Karpas-422 (cell line): Measurements from ENCODE around the gene B3GNT9. TPM values are rescaled to one million over a fixed set of nuclear protein-coding genes. Genes with fewer than 3 reads are reported as not detected.

Source experiments
- DNase-seq: peaks from one replicate; pipeline ENCODE4 v3.0.0-alpha.2; 2015
- H2AFZ ChIP-seq: fragments of 200-600 bp; sonication (generic); 2 replicates; pipeline ENCODE4 v1.6.1; 2014; ENCODE audit warnings: antibody characterized with exemption, low read length, mixed read lengths
- H3K27ac ChIP-seq: fragments of 200-600 bp; sonication (generic); 2 replicates; pipeline ENCODE4 v1.5.1; 2014; ENCODE audit warnings: mild to moderate bottlenecking, low read length, moderate library complexity
- H3K27me3 ChIP-seq: fragments of 200-600 bp; sonication (generic); 2 replicates; pipeline ENCODE4 v1.6.1; 2014; ENCODE audit warnings: low read length, mixed read lengths
- H3K36me3 ChIP-seq: fragments of 200-600 bp; sonication (generic); 2 replicates; pipeline ENCODE4 v1.6.1; 2014; ENCODE audit warnings: low read length, mixed read lengths; ENCODE audit not compliant: insufficient read depth
- H3K4me1 ChIP-seq: fragments of 200-600 bp; sonication (generic); 2 replicates; pipeline ENCODE4 v1.6.1; 2014; ENCODE audit warnings: mild to moderate bottlenecking, low read length, mixed read lengths
- H3K4me2 ChIP-seq: fragments of 200-600 bp; sonication (generic); 2 replicates; pipeline ENCODE4 v1.6.1; 2014; ENCODE audit warnings: low read length, low read depth, mild to moderate bottlenecking; ENCODE audit not compliant: poor library complexity, severe bottlenecking
- H3K4me3 ChIP-seq: fragments of 200-600 bp; sonication (generic); 2 replicates; pipeline ENCODE4 v1.5.1; 2014; ENCODE audit warnings: mild to moderate bottlenecking, antibody characterized with exemption, low read length, mixed read lengths
- H3K79me2 ChIP-seq: fragments of 200-600 bp; sonication (generic); 2 replicates; pipeline ENCODE4 v1.6.1; 2014; ENCODE audit warnings: mild to moderate bottlenecking, low read length, mixed read lengths
- H3K9ac ChIP-seq: fragments of 200-600 bp; sonication (generic); 2 replicates; pipeline ENCODE4 v1.6.0; 2014; ENCODE audit warnings: low read length
- H3K9me2 ChIP-seq: fragments of 200-600 bp; sonication (generic), shearing (Covaris generic); replicated peaks from 2 replicates; pipeline ENCODE4 v1.6.0; 2014; ENCODE audit warnings: mild to moderate bottlenecking, low read length, moderate library complexity; ENCODE audit not compliant: insufficient read depth
- H3K9me3 ChIP-seq: fragments of 300-700, 200-600 bp; sonication (generic); 2 replicates; pipeline ENCODE4 v1.6.1; 2014; ENCODE audit warnings: low read length, mixed read lengths
- H4K20me1 ChIP-seq: fragments of 200-600 bp; sonication (generic); 2 replicates; pipeline ENCODE4 v1.6.1; 2014; ENCODE audit warnings: mild to moderate bottlenecking, antibody characterized with exemption, low read length, low read depth; ENCODE audit not compliant: insufficient read depth
- total RNA-seq: library from RNA; depleted of rRNA; stranded (reverse); fragments of >200 nt; shearing (Covaris generic); gene quantifications from 2 replicates; pipeline ENCODE4 v1.2.3, GENCODE V29; 2014; ENCODE audit warnings: low replicate concordance

Gene B3GNT9
- total RNA-seq, 1 experiment from 2014 or later, result 1.4 TPM

DNA sequence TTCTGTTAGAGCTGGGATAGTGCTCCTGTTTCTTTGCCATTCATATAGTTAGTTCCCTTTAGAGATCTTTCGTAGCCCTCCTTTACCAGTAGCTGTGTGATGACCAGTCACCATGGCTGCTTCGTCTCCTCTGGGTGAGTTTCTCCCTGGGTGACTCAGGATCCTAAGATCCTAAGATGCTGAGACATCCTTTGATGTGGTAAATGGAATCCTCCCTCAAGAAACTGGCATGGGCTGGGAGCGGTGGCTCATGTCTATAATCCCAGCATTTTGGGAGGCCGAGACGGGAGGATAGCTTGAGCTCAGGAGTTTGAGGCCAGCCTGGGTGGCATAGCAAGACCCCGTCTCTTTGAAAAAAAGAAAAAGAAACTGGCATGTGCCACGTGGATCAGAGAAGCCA, 35.2 kb downstream of the B3GNT9 start:
- Histone ChIP-seq H3K4me1 (peaks cover 20% of the 10 kb centered on the region), H3K79me2 (peaks cover 70% of the 10 kb centered on the region), H3K9ac (no peak overlapping the region), H4K20me1 (no peaks in the 10 kb centered on the region), H2AFZ (no peak overlapping the region), H3K27ac (no peak overlapping the region), H3K9me3 (no peaks in the 10 kb centered on the region), H3K27me3 (no peaks in the 10 kb centered on the region), H3K36me3 (no peaks in the 10 kb centered on the region; the same call in 1 of the 2 replicates), H3K4me2 (no peak overlapping the region), H3K4me3 (no peak overlapping the region), H3K9me2 (no peaks in the 10 kb centered on the region)
- no peak for DNase-seq

DNA sequence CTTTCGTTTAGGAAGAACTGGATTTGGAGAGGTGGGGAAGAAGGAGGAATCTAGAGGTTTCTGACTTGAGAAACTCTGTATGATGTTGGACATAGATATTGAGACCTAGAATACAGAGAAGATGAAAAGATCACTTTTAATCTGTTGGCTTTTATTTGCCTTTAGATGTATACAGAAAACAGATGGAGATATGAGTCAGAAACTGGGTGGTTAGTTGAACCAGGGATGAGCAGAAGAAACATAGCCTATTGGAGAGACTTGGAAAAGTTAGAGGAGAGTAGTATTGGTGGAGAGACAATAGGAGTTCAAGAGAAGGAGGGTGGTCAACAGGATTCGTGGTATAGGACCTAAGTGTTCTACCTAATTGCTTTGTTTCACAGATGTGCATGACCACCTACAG, 36.0 kb downstream of the B3GNT9 start:
- Histone ChIP-seq H3K27ac (no peak overlapping the region), H3K36me3 (no peaks in the 10 kb centered on the region; the same call in 1 of the 2 replicates), H3K4me3 (no peak overlapping the region), H3K4me2 (no peak overlapping the region), H3K9ac (no peak overlapping the region), H3K79me2 (peaks cover 78% of the 10 kb centered on the region), H2AFZ (no peak overlapping the region), H3K27me3 (no peaks in the 10 kb centered on the region), H3K4me1 (peaks cover 13% of the 10 kb centered on the region), H3K9me2 (no peaks in the 10 kb centered on the region), H4K20me1 (no peaks in the 10 kb centered on the region), H3K9me3 (no peaks in the 10 kb centered on the region)
- no peak for DNase-seq

DNA sequence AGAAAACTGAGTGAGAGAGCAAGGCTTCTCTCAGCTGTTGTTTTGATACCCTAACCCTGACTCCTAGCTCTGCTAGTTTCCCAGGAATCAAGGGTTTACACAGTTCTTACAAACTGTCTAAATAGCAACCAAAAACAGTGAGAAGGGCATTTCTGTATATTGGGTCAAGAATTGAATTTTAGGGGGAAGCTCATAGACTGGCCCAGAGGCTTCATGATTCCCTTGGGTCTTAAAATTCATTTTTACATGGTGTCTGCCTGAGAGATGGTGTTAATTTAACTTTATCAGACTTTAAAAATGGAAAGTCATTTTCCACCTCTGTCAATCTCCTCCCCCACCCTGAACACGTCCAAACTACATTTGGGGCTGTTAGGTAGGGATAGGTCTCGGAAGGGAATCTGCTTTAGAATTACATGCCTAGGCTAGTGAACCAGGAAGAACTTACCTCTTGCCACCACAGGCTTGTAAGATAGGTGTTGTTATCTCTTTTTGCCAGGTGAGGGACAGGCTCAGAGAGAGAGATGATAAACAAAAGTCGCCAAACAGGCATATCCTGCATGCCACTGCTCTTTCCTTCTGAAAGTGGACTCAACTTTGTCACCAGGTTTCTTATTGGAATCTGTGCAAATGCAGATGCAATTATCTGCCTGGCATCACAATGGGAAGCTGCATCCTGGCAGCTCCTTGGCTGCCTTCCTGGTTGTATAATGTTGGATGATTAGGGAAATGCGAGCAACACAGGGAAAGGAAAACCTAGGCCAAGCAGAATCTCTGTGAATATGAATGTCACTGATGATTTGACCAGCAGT, 38.0 kb downstream of the B3GNT9 start:
- no peak overlapping the region for H2AFZ ChIP-seq
- H3K27ac ChIP-seq, result no peak overlapping the region
- H3K9ac ChIP-seq, result no peak overlapping the region
- H3K27me3 ChIP-seq, result no peaks in the 10 kb centered on the region
- no peak overlapping the region for H3K4me2 ChIP-seq
- no peaks in the 10 kb centered on the region for H3K9me3 ChIP-seq
- no peaks in the 10 kb centered on the region; the same call in 1 of the 2 replicates for H3K36me3 ChIP-seq
- no peaks in the 10 kb centered on the region for H4K20me1 ChIP-seq
- H3K4me3 ChIP-seq, result no peak overlapping the region
- H3K79me2 ChIP-seq, result peaks cover 73% of the 10 kb centered on the region
- H3K4me1 ChIP-seq, result peaks cover 20% of the 10 kb centered on the region
- no peak for DNase-seq
- H3K9me2 ChIP-seq, result no peaks in the 10 kb centered on the region

- H2AFZ ChIP-seq, result no peak overlapping the region
- no peaks in the 10 kb centered on the region for H4K20me1 ChIP-seq
- no peaks in the 10 kb centered on the region for H3K9me3 ChIP-seq
- H3K4me3 ChIP-seq, result no peak overlapping the region
- peaks cover 66% of the 10 kb centered on the region for H3K79me2 ChIP-seq
- H3K9me2 ChIP-seq, result no peaks in the 10 kb centered on the region
- no peaks in the 10 kb centered on the region for H3K27me3 ChIP-seq
- no peak overlapping the region for H3K9ac ChIP-seq
- no peaks in the 10 kb centered on the region; the same call in 1 of the 2 replicates for H3K36me3 ChIP-seq
- no peak for DNase-seq
- H3K4me2 ChIP-seq, result peak overlapping the region; percentile 82
- H3K27ac ChIP-seq, result no peak overlapping the region
- H3K4me1 ChIP-seq, result peaks cover 20% of the 10 kb centered on the region
Observed at GRCh38 chr16:67111951-67112444, 38.8 kb downstream of the B3GNT9 start.

- Histone ChIP-seq H3K27ac (no peak within 1 kb of the TSS), H2AFZ (peak within 1 kb of the TSS; percentile 99), H3K4me1 (peaks cover 20% of the 10 kb centered on the region), H3K4me2 (peak within 1 kb of the TSS; percentile 82), H3K27me3 (no peaks in the 10 kb centered on the region), H3K9me3 (no peaks in the 10 kb centered on the region), H3K4me3 (peak within 1 kb of the TSS; percentile 96), H3K9ac (peak within 1 kb of the TSS; percentile 89), H4K20me1 (no peaks in the 10 kb centered on the region), H3K36me3 (no peaks in the 10 kb centered on the region; the same call in 1 of the 2 replicates), H3K79me2 (peaks cover 42% of the 10 kb centered on the region), H3K9me2 (no peaks in the 10 kb centered on the region)
- peak; percentile 97 for DNase-seq
Observed at GRCh38 chr16:67109407-67110135, 41.2 kb downstream of the B3GNT9 start, which contains the start of gene PHAF1. TSS of gene PHAF1 (plus strand) at chr16:67109941. CDS start at chr16:67110176, 235 bp downstream.

- Histone ChIP-seq H3K36me3 (no peaks in the 10 kb centered on the region; the same call in 1 of the 2 replicates), H3K27ac (no peak overlapping the region), H2AFZ (peak overlapping the region; percentile 99), H3K4me3 (peak overlapping the region; percentile 96), H3K79me2 (peaks cover 38% of the 10 kb centered on the region), H3K27me3 (no peaks in the 10 kb centered on the region), H4K20me1 (no peaks in the 10 kb centered on the region), H3K9me2 (no peaks in the 10 kb centered on the region), H3K4me1 (peaks cover 20% of the 10 kb centered on the region), H3K4me2 (peak overlapping the region; percentile 82), H3K9ac (peak overlapping the region; percentile 77), H3K9me3 (no peaks in the 10 kb centered on the region)
- no peak for DNase-seq
Observed at GRCh38 chr16:67108931-67109406, 41.8 kb downstream of the B3GNT9 start.

- Histone ChIP-seq H3K27me3 (no peaks in the 10 kb centered on the region), H2AFZ (no peak overlapping the region), H3K4me3 (no peak overlapping the region), H3K27ac (no peak overlapping the region), H4K20me1 (no peaks in the 10 kb centered on the region), H3K36me3 (no peaks in the 10 kb centered on the region; the same call in 1 of the 2 replicates), H3K9ac (no peak overlapping the region), H3K9me3 (no peaks in the 10 kb centered on the region), H3K79me2 (peaks cover 35% of the 10 kb centered on the region), H3K4me1 (peaks cover 20% of the 10 kb centered on the region), H3K4me2 (no peak overlapping the region), H3K9me2 (no peaks in the 10 kb centered on the region)
- no peak for DNase-seq
Observed at GRCh38 chr16:67108489-67108888, 42.3 kb downstream of the B3GNT9 start.

DNA sequence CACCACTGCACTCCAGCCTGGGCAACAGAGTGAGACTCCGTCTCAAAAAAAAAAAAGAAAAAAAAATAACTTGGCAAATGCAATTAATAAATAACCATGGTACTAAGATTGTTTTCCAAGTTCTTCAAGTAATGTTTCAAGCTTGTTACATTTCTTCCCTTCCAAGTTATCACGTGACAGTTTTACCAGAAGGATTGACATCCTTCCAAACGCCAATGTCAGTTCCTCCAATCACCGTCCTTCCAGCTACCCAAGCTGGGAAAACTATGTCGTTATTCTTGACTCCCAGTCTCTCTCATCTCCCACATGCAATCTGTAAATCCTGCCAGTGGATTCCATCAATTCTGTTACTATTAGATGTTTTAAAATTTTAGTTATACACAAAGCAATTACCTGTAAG, 44.9 kb downstream of the B3GNT9 start:
- Histone ChIP-seq H4K20me1 (no peaks in the 10 kb centered on the region), H3K27me3 (no peaks in the 10 kb centered on the region), H3K79me2 (peaks cover 11% of the 10 kb centered on the region), H3K4me3 (no peak overlapping the region), H3K9ac (no peak overlapping the region), H3K4me2 (no peak overlapping the region), H3K9me2 (no peaks in the 10 kb centered on the region), H3K9me3 (no peaks in the 10 kb centered on the region), H3K36me3 (0 out of 2 replicates have a peak, but pooled peaks cover 2% of the 10 kb centered on the region), H3K27ac (no peak overlapping the region), H3K4me1 (peaks cover 11% of the 10 kb centered on the region), H2AFZ (no peak overlapping the region)
- DNase-seq, result no peak
